ENCODE measurements around the gene SYNE1.

SYNE1 gene

GRCh38 chr6:152576525-152576924 lies 60.6 kb downstream of the SYNE1 start:
- DNase-seq (ENCODE audit: low read depth, low spot score): no peak
- Histone ChIP-seq H3K9me3 (ENCODE audit: insufficient read depth, low read length) (no peaks in the 10 kb centered on the region), H3K27me3 (ENCODE audit: insufficient read depth, insufficient read length) (no peaks in the 10 kb centered on the region), H3K4me3 (ENCODE audit: insufficient read length, low read depth) (no peak overlapping the region), H3K36me3 (ENCODE audit: insufficient read depth, insufficient read length, low read length) (no peaks in the 10 kb centered on the region), H3K9ac (ENCODE audit: insufficient read length, low read depth) (no peak overlapping the region), H3K4me1 (ENCODE audit: insufficient read depth, insufficient read length) (no peaks in the 10 kb centered on the region)
- TF ChIP-seq YY1 (IDR thresholded peaks at IDR 0.05; ENCODE audit: insufficient read depth, insufficient read length) (no peak), SUZ12 (IDR thresholded peaks at IDR 0.05; ENCODE audit: extremely low read depth, insufficient read depth, insufficient read length) (no peak), ZNF274 (IDR thresholded peaks at IDR 0.05; ENCODE audit: low read depth, low read length) (no peak)

- Histone ChIP-seq H3K4me1 (ENCODE audit: insufficient read depth, insufficient read length) (no peaks in the 10 kb centered on the region), H3K27me3 (ENCODE audit: insufficient read depth, insufficient read length) (no peaks in the 10 kb centered on the region), H3K36me3 (ENCODE audit: insufficient read depth, insufficient read length, low read length) (no peaks in the 10 kb centered on the region), H3K9ac (ENCODE audit: insufficient read length, low read depth) (no peak overlapping the region), H3K9me3 (ENCODE audit: insufficient read depth, low read length) (no peaks in the 10 kb centered on the region), H3K4me3 (ENCODE audit: insufficient read length, low read depth) (no peak overlapping the region)
- no peak for TF ChIP-seq SUZ12 (IDR thresholded peaks at IDR 0.05; ENCODE audit: extremely low read depth, insufficient read depth, insufficient read length)
- no peak for TF ChIP-seq YY1 (IDR thresholded peaks at IDR 0.05; ENCODE audit: insufficient read depth, insufficient read length)
- DNase-seq (ENCODE audit: low read depth, low spot score): no peak
These were observed 61.5 kb downstream of the SYNE1 start for GRCh38 chr6:152575621-152576150.

GRCh38 chr6:152575161-152575560 lies 62.0 kb downstream of the SYNE1 start:
- Histone ChIP-seq H3K27me3 (ENCODE audit: insufficient read depth, insufficient read length) (no peaks in the 10 kb centered on the region), H3K4me3 (ENCODE audit: insufficient read length, low read depth) (no peak overlapping the region), H3K36me3 (ENCODE audit: insufficient read depth, insufficient read length, low read length) (no peaks in the 10 kb centered on the region), H3K9me3 (ENCODE audit: insufficient read depth, low read length) (no peaks in the 10 kb centered on the region), H3K9ac (ENCODE audit: insufficient read length, low read depth) (no peak overlapping the region), H3K4me1 (ENCODE audit: insufficient read depth, insufficient read length) (no peaks in the 10 kb centered on the region)
- no peak for DNase-seq (ENCODE audit: low read depth, low spot score)
- no peak for TF ChIP-seq SUZ12 (IDR thresholded peaks at IDR 0.05; ENCODE audit: extremely low read depth, insufficient read depth, insufficient read length)
- TF ChIP-seq ZNF274 (IDR thresholded peaks at IDR 0.05; ENCODE audit: low read depth, low read length): no peak
- no peak for TF ChIP-seq YY1 (IDR thresholded peaks at IDR 0.05; ENCODE audit: insufficient read depth, insufficient read length)

GRCh38 chr6:152573762-152574161 lies 63.4 kb downstream of the SYNE1 start:
- Histone ChIP-seq H3K4me3 (ENCODE audit: insufficient read length, low read depth) (no peak overlapping the region), H3K9me3 (ENCODE audit: insufficient read depth, low read length) (no peaks in the 10 kb centered on the region), H3K4me1 (ENCODE audit: insufficient read depth, insufficient read length) (no peaks in the 10 kb centered on the region), H3K36me3 (ENCODE audit: insufficient read depth, insufficient read length, low read length) (no peaks in the 10 kb centered on the region), H3K9ac (ENCODE audit: insufficient read length, low read depth) (no peak overlapping the region), H3K27me3 (ENCODE audit: insufficient read depth, insufficient read length) (no peaks in the 10 kb centered on the region)
- no peak for TF ChIP-seq YY1 (IDR thresholded peaks at IDR 0.05; ENCODE audit: insufficient read depth, insufficient read length)
- TF ChIP-seq ZNF274 (IDR thresholded peaks at IDR 0.05; ENCODE audit: low read depth, low read length): no peak
- no peak for TF ChIP-seq SUZ12 (IDR thresholded peaks at IDR 0.05; ENCODE audit: extremely low read depth, insufficient read depth, insufficient read length)
- no peak for DNase-seq (ENCODE audit: low read depth, low spot score)

GRCh38 chr6:152572338-152573088 lies 64.6 kb downstream of the SYNE1 start:
- H3K4me3 ChIP-seq (ENCODE audit: insufficient read length, low read depth): no peak overlapping the region
- H3K4me1 ChIP-seq (ENCODE audit: insufficient read depth, insufficient read length): no peaks in the 10 kb centered on the region
- no peak for DNase-seq (ENCODE audit: low read depth, low spot score)
- no peak overlapping the region for H3K9ac ChIP-seq (ENCODE audit: insufficient read length, low read depth)
- no peaks in the 10 kb centered on the region for H3K36me3 ChIP-seq (ENCODE audit: insufficient read depth, insufficient read length, low read length)
- no peaks in the 10 kb centered on the region for H3K27me3 ChIP-seq (ENCODE audit: insufficient read depth, insufficient read length)
- TF ChIP-seq ZNF274 (IDR thresholded peaks at IDR 0.05; ENCODE audit: low read depth, low read length) (no peak), YY1 (IDR thresholded peaks at IDR 0.05; ENCODE audit: insufficient read depth, insufficient read length) (no peak), SUZ12 (IDR thresholded peaks at IDR 0.05; ENCODE audit: extremely low read depth, insufficient read depth, insufficient read length) (no peak)
- H3K9me3 ChIP-seq (ENCODE audit: insufficient read depth, low read length): no peaks in the 10 kb centered on the region

GRCh38 chr6:152571943-152572337 lies 65.2 kb downstream of the SYNE1 start:
- no peak overlapping the region for H3K4me3 ChIP-seq (ENCODE audit: insufficient read length, low read depth)
- H3K36me3 ChIP-seq (ENCODE audit: insufficient read depth, insufficient read length, low read length): no peaks in the 10 kb centered on the region
- DNase-seq (ENCODE audit: low read depth, low spot score): no peak
- H3K4me1 ChIP-seq (ENCODE audit: insufficient read depth, insufficient read length): no peaks in the 10 kb centered on the region
- no peaks in the 10 kb centered on the region for H3K9me3 ChIP-seq (ENCODE audit: insufficient read depth, low read length)
- no peak for TF ChIP-seq SUZ12 (IDR thresholded peaks at IDR 0.05; ENCODE audit: extremely low read depth, insufficient read depth, insufficient read length)
- no peaks in the 10 kb centered on the region for H3K27me3 ChIP-seq (ENCODE audit: insufficient read depth, insufficient read length)
- no peak overlapping the region for H3K9ac ChIP-seq (ENCODE audit: insufficient read length, low read depth)

- no peaks in the 10 kb centered on the region for H3K4me1 ChIP-seq (ENCODE audit: insufficient read depth, insufficient read length)
- H3K9ac ChIP-seq (ENCODE audit: insufficient read length, low read depth): no peak overlapping the region
- TF ChIP-seq ZNF274 (IDR thresholded peaks at IDR 0.05; ENCODE audit: low read depth, low read length) (no peak), YY1 (IDR thresholded peaks at IDR 0.05; ENCODE audit: insufficient read depth, insufficient read length) (no peak), SUZ12 (IDR thresholded peaks at IDR 0.05; ENCODE audit: extremely low read depth, insufficient read depth, insufficient read length) (no peak)
- DNase-seq (ENCODE audit: low read depth, low spot score): no peak
- no peaks in the 10 kb centered on the region for H3K27me3 ChIP-seq (ENCODE audit: insufficient read depth, insufficient read length)
- H3K4me3 ChIP-seq (ENCODE audit: insufficient read length, low read depth): no peak overlapping the region
- H3K9me3 ChIP-seq (ENCODE audit: insufficient read depth, low read length): no peaks in the 10 kb centered on the region
- H3K36me3 ChIP-seq (ENCODE audit: insufficient read depth, insufficient read length, low read length): no peaks in the 10 kb centered on the region
These were observed 66.1 kb downstream of the SYNE1 start for GRCh38 chr6:152571089-152571488.
